Fibroblast of gingiva (primary cell): ENCODE data around the gene CYP2C9.

Source experiments
- DNase-seq: peaks from one replicate; pipeline ENCODE4 v3.0.0-alpha.2; 2011; ENCODE audit warnings: low read depth

Gene CYP2C9

GRCh38 chr10:95039281-95039680 lies 100.8 kb downstream of the CYP2C9 start:
- no peak for DNase-seq
